ENCODE measurements around the gene ZNF862.
A peak's percentile ranks its signal among the peaks of the same experiment; 100 is the strongest.
"Not testable (repeated sequence)": the region's sequence is repeated elsewhere in the genome, so short reads cannot be mapped to it uniquely, and the experiment has no call there.

ZNF862 gene

DNA sequence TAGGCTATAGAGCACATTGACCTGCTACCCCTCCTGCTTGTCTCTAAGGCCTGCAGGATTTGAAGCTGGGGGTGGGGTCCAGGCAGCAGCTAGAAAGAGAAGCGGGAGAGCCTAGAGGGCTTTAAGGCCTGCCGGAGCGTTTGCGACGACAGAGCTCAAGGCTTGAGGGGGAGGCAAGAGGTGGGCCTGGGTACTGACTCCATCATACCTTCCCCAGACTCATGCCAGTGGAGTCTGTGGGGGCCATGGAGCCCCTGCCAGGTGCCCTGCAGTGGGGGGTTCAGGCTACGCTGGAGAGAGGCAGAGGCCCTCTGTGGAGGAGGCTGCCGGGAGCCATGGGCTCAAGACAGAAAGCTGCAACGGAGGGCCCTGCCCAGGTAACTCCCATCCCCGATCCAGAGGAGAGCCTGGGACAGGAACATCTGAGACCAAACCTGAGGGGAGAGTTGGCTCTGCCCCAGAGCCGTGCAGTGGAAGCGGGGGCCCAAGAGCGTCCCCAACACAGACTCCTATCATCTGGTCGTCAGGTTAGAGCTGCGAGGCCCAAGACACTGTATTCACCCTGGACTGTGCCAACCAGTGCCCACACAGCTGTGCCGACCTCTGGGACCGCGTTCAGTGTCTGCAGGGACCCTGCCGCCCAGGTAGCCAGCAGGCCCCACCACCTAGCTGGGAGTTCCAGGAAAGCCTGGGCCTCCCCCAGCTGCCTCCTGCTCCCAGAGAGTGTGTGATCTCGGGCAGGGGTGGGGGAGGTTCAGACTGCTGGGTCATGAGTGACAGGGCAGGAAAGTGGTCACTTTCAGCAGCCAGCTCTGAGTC, 13.2 kb upstream of the ZNF862 start:
- DNase-seq (ENCODE audit: low spot score), result no peak

DNA sequence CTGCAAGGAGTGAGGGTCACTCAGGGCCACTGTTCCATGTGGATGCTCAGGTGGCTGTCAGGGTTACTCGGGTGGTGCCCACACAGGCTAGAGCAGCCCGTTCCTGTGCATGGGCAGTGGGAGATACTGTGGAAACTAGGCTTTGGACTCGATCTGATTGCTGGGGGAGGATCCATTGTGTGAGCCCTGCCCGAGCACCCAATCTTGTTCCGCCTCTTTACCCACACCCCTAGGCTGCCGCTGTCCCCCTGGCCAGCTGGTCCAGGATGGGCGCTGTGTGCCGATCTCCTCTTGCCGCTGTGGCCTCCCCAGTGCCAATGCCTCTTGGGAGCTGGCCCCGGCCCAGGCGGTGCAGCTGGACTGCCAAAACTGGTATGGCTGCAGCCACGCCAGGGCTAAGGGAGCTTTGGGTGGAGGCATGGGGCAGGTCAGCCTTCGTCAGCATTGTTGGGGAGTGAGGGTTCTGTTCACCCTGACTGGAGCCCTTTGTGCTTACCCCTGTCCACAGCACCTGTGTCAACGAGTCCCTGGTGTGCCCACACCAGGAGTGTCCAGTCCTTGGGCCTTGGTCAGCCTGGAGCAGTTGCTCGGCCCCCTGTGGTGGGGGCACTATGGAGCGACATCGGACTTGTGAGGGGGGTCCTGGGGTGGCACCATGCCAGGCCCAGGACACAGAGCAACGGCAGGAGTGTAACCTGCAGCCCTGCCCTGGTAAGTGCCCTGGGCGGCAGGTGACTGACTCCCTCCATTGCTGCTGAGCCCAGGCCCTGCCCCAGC, 12.4 kb upstream of the ZNF862 start:
- DNase-seq (ENCODE audit: low spot score), result peak; percentile 32

DNA sequence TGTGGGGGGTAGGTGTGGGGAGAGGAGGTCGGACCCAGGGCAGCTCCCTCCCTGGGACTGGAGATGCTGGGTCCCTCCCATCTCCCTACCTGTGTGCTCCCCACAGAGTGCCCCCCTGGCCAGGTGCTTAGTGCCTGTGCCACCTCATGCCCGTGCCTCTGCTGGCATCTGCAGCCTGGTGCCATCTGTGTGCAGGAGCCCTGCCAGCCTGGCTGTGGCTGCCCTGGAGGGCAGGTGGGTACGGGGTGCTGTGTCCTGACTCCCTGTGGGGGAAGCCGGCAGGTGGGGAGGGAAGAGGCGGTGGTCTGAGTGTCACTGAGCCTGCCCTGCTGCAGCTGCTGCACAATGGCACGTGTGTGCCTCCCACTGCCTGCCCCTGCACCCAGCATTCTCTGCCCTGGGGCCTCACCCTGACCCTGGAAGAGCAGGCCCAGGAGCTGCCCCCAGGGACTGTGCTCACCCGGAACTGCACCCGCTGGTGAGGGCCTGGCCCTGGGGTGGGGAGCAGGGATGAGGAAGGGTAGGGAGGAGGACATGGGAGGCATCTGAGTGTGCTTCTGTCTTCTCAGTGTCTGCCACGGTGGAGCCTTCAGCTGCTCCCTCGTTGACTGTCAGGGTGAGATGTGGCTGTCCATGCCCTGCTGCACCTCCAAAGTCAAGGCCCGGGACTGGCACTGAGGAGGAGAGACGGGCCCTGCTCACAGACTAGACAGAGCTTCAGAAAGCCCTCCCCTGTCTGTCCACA, 11.7 kb upstream of the ZNF862 start:
- DNase-seq (ENCODE audit: low spot score), result no peak

DNA sequence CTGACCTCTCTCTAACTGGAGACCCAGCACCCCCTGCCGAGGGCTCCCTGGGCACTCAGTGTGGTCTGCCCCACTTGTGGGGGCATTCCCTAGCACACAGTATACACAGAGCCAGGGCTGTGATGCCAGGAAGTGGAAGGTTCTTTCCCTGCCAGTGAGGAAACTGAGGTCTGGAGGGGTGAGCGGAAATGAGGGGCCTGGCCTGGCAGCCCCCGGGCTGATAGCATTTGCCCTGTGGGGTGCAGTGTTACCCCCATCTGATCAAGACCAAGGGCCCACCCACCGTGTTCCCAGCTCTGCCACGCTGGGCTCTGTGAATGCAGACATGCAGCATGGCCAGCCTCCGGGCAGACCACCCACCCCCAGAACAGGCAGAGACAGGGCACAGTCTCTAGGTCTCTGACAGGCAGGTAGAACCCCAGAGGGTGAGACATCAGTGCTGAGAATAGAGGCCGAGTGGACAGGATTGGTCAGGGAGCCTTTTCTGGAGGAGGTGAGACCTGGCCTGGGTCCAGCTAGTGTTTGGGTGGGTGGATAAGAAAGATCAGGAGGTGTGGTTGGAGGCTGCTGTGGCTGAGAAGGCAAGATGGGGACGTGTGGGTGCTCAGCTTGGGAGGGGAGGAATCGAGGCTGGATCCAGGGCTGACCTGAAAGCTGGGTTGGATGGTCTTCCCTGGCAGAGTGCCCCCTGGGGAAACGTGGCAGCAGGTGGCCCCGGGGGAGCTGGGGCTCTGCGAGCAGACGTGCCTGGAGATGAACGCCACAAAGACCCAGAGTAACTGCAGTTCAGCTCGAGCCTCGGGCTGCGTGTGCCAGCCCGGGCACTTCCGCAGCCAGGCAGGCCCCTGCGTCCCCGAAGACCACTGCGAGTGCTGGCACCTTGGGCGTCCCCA, 10.8 kb upstream of the ZNF862 start:
- peak; percentile 49 for DNase-seq (ENCODE audit: low spot score)

DNA sequence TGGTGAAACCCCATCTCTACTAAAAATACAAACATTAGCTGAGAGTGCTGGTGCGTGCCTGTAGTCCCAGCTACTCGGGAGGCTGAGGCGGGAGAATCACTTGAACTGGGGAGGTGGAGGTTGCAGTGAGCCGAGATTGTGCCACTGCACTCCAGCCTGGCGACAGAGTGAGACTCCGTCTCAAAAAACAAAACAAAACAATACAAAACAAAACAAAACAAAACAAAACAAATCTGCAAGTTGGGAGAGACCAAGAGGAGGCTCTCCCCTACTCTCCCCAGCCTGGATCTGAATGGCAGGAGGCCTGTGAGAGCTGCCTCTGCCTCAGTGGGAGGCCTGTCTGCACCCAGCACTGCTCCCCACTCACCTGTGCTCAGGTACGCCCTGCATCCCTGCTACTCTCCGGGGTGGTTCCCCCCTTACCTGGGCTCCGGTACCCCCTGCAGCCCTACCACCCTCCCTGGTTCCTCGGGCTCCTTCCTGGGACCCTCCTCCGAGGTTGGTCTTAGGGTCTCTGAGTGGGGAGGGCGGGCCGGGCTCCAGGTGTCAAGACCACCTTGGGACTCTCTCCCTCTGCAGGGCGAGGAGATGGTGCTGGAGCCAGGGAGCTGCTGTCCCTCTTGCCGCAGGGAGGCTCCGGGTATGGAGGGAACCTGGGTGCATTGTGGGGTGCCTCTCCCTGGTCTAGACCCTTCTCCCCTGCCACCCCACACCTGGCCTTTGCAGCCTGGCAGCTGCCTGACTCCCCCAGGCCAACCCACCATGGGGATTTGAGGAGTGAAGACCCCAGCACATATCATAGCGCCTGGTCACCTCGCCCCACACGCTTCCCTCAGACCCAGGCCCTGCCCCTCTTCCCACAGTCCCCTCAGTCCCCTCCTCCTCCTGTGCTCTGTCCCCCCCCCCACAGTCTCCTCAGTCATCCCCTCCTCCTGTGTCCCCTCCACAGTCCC, 9.5 kb upstream of the ZNF862 start:
- DNase-seq (ENCODE audit: low spot score), result no peak

DNA sequence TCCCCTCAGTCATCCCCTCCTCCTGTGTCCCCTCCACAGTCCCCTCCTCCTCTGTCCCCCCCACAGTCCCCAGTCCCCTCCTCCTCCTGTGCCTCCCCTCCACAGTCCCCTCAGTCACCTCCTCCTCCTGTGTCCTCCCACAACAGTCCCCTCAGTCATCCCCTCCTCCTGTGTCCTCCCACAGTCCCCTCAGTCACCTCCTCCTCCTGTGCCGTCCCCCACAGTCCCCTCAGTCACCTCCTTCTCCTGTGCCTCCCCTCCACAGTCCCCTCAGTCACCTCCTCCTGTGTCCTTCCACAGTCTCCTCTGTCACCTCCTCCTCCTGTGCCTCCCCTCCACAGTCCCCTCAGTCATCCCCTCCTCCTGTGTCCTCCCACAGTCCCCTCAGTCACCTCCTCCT, 7.6 kb upstream of the ZNF862 start:
- DNase-seq (ENCODE audit: low spot score), result not testable (repeated sequence)

DNA sequence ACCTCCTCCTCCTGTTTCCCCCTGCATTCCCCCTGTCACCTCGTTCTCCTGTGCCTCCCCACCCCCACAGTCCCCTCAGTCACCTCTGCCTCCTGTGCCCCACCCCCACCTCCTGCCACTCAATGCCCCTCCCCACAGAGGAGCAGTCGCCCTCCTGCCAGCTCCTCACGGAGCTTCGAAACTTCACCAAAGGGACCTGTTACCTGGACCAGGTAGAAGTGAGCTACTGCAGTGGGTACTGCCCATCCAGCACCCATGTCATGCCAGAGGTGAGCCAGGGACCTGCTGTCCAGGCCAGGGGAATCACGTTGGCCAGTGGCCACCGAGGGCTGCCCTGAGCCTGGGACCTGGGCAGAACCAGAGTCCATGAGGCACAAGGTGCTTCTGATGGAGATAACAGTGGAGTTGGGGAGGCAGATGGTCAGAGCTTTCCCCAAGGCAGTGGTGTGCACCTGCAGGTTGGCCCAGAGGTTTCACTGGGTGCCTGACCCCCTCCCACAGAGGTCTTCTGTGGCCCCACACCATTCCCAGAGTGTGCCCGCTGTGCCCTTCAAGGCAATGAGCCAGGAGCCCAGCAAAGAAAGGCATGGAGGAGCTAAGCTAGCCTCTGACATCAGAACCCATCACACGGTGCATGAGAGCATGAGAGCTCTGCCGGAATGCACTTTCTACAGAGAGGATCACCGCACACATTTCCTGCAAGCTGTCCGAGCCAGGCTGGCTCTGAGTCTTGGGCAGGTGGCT, 7.0 kb upstream of the ZNF862 start:
- no peak for DNase-seq (ENCODE audit: low spot score)

DNA sequence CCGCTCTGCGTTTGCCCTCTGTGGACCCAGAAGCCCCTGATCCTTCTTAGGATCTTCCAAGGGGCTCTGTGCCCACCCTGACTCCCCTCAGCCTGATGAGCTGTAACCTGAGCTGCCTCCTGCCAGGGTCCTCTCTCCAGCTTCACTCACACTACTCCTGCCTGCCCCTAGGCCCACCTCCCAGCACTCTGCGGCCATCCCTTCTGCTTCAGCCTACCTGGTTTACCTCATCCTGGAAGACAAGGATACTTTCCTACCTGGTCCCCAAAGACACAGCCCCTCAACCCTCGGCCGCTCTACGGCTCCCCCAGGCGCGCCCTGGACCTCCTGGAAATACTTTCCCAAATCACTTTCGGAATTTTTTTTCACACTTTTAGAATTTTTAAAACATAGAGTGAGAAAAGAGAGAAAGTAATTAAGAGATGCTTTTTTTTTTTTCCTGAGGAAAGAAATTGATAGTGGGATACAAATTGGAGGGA, 6.4 kb upstream of the ZNF862 start:
- DNase-seq (ENCODE audit: low spot score), result no peak

DNA sequence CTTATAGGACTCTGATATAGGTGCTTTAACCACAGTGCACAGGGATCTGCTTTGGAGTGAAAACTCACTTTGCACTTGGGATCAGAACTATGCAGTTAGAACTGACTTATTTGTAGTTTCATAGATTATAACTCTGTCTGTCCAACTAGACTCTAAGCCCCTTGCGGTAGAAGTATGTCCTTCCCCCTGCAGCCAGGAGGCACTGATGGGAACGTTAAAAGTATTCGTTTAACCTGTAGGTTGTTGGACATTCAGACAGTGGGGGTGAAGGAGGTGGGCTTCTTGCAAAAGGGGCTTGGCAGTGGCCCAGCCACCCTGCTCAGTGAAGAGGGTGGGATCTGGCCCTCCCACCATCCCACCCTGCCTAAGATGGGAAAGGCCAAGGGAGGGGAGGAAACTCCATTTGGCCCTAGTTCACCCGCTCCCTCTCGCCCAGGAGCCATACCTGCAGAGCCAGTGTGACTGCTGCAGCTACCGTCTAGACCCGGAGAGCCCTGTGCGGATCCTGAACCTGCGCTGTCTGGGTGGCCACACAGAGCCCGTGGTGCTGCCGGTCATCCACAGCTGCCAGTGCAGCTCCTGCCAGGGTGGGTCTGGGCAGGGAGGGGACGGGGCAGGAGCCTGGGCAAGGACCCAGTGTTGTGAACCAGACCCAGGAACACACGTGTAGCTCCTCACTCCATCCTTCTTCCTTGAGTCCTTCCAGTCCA, 5.7 kb upstream of the ZNF862 start:
- DNase-seq (ENCODE audit: low spot score), result peak; percentile 36

DNA sequence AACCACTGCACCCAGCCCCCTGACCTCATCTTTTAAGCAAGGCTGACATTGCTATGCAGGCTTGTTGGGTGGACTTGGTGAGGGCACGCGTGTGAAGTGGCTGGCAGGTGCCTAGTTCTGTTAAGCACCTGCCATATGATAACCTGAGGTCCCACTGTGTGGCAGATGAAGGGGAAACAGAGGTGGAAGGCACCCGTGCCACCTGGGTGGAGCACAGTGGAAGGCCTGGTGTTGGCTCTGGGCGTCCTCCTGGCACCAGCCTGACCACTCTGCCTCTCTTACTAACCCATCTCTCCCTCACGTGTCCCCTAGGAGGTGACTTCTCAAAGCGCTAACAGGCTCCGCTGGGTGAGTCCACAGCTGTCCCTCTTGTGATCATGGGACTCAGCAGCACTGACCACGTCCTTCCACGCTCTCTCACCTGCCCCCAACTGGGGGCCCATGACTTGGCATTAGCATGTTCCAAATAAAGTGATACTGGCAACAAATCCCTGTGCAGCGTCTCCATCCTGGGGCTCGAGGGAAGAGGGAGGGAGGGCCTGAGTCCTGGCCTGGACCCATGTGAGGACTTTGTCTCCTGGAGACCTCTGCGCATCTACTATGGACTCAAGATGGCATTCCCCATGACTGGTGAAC, 4.6 kb upstream of the ZNF862 start:
- DNase-seq (ENCODE audit: low spot score), result no peak

DNA sequence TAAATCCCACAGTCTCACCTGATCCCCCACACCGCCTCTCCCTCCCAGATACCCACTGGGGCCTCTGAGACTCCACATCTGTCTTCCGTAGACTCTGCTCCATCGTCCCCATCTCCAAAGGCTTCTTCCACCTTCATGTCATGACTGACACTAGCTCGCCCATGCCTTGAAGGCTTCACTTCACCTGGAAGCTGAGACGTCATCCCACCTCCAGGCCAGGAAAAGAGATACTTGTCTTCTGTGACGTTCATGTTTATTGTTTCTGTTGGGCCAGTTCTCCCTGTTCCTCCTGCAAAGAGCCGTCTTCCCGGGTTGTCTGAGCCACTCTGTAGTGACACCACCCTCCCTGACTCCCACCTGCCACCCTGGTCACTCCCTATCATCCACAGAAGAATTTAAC, 3.6 kb upstream of the ZNF862 start:
- DNase-seq (ENCODE audit: low spot score), result no peak

DNA sequence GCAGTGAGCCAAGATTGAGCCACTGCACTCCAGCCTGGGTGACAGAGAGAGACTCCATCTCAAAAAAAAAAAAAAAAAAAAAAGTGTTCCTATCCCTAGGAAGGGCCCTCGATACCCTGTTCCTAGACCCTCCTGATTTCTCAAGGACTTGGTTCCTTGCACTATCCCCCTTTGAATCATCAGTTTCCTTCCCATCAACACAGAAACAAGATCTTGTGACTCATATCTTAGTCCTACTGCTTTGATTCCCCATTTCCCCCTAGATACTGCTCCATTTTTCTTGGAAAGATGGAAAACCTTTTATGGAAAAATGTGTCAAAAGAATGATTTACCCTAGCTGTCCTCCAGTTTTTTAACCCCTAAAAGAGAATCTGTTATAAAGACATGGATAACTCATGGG, 1.7 kb upstream of the ZNF862 start:
- no peak for DNase-seq (ENCODE audit: low spot score)

DNA sequence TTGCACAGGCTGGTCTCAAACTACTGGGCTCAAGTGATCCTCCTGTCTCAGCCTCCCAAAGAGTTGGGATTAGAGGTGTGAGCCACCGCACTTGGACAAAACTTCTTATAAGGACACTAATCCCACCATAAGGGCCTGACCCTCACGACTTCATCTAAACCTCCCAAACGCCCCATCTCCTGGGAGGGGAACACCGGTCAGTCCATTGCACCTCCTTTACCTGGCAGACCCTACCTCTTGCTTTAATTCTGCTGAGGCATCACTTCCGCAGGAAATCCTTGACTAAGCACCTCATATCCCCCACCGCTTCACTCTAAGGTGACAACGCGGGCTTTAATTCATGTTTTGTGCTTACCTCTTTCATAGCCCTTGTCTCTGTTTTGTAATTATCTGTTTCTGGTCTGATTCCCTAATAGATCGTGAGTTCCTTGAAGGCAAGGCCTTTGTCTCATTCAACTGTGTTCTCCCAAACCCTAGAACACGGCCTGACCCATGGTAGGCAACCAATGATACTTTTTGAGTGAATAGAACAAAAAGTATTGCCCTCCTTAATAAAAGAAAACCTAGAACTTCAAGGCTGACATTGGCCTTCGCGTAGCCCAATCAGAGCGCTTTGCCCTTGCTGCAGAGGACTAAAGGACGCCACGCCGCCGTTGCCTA, 481 bp upstream of the ZNF862 start:
- no peak for DNase-seq (ENCODE audit: low spot score)

DNA sequence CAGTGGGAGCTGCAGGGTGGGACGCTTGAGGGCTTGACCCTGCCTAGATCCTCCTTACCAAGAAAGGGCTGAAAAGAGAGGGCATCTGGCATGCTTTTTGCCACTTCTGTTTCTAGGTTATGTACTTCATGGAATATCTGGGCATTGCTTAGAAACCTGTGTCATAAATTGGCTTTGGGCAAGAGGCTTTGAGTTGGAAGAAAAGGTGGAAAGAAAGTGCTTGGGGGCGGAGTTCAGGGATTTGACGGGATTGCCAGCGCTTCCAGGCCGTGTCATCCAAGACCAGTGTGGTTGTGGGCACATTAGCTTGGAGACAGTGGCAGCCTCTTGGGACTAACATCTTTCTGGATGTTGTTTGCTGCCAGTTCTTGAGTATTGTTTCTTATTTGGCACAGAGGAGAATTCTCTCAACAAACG, 825 bp downstream of the ZNF862 start:
- peak; percentile 48 for DNase-seq (ENCODE audit: low spot score)

DNA sequence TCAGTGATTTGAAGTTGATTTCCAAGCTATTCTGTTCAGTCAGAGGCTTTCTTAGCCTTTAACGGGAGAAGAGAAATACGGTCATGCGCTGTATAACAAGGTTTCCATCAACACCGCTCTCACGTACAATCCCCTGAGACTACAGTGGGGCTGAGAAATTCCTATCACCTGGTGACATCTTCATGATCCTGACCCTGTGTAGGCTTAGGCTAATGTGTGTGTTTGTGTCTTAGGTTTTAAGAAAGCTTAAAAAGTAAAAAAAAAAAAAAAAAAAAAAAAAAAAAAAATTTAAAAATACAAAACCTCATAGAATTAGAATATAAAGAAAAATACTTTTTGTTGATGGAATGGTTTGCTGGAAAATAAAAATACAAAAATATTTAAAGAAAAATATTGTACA, 1.8 kb downstream of the ZNF862 start:
- no peak for DNase-seq (ENCODE audit: low spot score)

DNA sequence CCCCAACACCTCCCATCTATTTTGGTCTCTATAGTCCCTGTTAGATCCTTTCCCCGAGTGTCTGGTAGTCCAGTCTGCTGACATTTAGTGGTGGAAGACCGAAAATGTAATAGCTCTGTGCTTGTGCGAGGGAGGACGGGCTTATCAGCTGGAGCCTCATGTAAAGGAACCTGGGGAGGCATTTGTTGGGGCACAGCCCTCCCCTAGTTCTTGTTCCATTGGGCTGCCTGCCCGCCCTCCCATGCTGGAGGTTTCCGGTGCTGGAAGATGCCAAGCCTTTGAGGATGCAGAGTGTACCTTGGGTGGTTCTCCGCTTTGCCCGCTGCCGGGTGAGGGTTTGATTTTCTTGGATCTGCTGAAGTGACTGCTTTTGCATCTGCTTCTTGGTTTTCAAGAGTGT, 5.4 kb downstream of the ZNF862 start:
- DNase-seq (ENCODE audit: low spot score), result no peak

DNA sequence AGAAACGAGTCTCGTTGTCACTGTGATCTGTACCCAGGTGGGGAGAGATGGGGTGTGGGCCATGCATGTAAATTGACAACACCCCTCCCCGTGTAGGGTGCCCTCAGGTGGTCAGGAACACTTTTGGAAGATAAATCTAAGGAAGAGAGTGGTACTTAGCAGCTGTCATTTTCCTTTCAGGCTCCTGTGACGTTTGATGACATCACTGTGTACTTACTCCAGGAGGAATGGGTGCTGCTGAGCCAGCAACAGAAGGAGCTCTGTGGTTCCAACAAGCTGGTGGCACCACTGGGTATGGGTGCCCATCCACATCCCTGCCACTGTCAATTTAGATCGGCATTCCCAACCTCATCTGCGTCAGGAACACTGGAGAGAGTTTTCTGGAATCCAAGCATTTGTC, 6.3 kb downstream of the ZNF862 start:
- no peak for DNase-seq (ENCODE audit: low spot score)

All from D341Med (cell line).